ENCODE measurements around the gene PRAME.
"Not testable (repeated sequence)": the region's sequence is repeated elsewhere in the genome, so short reads cannot be mapped to it uniquely, and the experiment has no call there.

Gene PRAME

DNA sequence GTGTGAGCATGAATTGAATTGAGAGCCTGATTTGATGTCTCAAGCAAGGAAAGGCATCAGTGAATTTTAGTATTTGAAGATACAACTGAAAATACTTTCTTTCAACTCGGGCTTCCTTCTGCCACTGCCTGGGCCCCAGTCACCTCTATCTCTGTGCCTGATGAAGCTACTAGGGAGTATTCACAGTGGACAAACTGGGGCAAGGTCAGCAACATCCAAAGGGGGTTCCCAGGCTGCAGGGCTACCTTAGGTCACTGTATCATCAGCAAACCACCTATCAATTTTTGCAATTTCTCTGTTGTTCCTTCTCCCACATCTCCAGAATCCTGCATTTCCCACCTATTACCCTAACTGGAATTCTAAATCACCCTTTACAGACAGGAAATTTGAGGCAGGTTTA is 10.2 kb downstream of the PRAME start:
- no peak for DNase-seq

DNA sequence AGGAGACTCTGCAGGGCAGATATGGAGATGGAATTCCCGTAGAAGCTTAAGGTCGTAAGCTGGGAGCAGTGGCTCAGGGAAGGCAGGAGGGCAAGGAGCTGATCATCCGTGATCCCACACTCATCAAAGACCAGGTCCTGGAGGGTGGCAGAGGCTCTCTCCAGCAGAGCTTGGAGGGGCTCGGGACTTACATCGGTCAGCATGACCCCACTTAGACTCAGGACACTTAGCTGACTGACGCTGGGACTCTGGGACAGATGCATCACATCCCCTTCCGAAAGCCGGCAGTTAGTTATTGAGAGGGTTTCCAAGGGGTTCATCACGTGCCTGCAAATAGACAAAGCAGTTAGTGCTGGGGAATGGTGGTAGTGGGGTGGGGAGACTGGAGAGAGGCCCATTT is 10.7 kb downstream of the PRAME start:
- no peak for DNase-seq

DNA sequence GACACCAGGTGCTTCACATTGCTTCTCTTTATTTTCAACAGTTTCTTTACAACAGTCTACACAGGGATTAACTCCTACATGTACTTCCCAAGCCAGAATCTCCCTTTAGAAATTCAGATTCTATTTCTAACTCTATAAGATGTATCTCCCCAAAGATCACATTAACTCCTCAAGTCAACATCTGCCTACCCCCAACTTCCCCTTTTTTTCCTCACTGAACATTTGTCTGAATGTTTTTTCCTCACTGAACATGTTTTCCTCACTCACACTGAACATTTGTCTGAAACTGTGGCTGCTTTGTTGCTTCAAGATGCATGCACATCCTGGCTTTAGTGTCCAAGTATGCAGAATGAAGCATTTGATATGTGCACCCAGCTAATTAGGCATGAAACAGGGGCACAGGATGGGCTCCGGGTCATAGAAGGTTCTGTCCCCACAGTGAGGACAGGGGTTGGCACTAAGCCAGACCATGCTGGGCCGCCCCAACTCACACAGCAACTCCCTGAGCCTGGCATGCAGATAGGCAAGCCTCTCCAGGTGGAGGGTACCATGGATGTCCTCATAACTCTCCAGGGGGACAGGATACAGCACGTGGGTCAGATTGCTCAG is 11.3 kb downstream of the PRAME start:
- DNase-seq, result no peak

GRCh38 chr22:22547226-22547625 is 11.8 kb downstream of the PRAME start:
- no peak for DNase-seq

GRCh38 chr22:22546490-22546889 is 12.6 kb downstream of the PRAME start:
- DNase-seq, result no peak

- DNase-seq, result no peak
These were observed 14.0 kb downstream of the PRAME start for GRCh38 chr22:22545084-22545483.

DNA sequence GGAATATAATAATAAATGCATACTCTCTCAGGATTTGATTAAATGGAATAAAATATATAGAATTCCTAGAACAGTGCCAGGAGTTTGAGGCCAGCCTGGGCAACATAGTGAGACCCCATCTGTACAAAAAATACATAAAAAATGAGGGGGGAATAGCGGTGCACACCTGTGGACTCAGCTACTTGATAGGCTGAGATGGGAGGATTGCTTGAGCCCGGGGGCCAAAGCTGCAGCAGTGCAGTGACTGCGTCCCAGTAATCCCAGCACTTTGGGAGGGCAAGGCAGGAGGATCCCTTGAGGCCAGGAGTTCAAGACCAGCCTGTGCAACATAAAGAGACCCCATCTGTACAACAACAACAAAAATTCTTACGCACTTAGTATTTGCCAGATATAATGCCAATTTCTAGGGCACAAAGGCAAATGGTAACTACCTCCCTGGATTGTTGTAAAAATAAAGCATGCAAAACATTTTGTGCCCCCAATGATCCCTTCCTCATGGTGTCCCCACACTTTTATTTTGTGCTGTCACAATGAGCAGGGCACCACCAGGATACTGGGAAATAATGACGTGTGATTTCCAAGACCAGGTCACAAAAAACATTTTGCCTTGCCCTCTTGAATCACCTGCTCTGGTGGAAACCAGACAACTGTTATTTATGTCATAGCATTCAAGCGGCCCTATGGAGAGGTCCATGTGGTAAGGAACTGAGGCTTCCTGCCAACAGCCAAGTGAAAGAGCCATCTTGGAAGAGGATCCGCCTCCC is 20.7 kb downstream of the PRAME start:
- DNase-seq, result no peak

GRCh38 chr22:22536916-22537315 is 22.1 kb downstream of the PRAME start:
- no peak for DNase-seq

DNA sequence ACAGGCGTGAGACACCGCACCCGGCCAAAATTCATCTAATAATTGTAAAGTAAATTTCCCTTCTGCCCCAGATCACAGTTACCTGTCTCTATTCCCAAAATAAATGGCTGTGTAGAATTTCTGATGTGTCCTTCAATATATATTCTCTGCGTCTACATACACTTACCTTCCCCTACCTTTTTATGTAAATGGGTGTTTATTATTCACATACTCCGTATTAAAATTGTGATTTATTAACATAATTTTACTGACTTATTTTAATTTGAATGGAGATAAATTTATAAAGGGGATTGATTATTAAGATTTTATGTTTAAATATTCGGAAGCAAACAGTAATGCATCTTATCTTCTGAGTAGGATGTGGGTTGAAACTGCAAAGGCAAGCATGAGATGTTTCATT is 22.6 kb downstream of the PRAME start:
- DNase-seq, result no peak

GRCh38 chr22:22535662-22536061 is 23.4 kb downstream of the PRAME start:
- DNase-seq, result no peak

GRCh38 chr22:22534604-22535415 is 24.3 kb downstream of the PRAME start:
- no peak for DNase-seq

- DNase-seq, result no peak
These were observed 25.2 kb downstream of the PRAME start for GRCh38 chr22:22533863-22534262.

GRCh38 chr22:22533417-22533816 is 25.6 kb downstream of the PRAME start:
- DNase-seq, result no peak

DNA sequence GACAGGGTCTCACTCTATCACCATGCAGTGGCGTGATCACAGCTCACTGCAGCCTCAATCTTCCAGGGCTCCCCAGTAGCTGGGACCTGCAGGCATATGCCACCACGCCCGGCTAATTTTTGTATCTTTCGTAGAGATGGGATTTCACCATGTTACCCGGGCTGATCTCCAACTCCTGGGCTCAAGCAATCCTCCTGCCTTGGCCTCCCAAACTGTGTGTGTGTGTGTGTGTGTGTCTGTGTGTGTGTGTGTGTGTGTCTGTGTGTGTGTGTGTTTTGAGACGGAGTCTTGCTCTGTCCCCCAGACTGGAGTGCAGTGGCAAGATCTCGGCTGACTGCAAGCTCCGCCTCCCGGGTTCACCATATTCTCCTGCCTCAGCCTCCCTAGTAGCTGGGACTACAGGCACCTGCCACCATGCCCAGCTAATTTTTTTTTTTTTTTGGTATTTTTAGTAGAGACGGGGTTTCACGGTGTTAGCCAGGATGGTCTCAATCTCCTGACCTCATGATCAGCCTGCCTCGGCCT is 26.5 kb downstream of the PRAME start:
- DNase-seq, result not testable (repeated sequence)

DNA sequence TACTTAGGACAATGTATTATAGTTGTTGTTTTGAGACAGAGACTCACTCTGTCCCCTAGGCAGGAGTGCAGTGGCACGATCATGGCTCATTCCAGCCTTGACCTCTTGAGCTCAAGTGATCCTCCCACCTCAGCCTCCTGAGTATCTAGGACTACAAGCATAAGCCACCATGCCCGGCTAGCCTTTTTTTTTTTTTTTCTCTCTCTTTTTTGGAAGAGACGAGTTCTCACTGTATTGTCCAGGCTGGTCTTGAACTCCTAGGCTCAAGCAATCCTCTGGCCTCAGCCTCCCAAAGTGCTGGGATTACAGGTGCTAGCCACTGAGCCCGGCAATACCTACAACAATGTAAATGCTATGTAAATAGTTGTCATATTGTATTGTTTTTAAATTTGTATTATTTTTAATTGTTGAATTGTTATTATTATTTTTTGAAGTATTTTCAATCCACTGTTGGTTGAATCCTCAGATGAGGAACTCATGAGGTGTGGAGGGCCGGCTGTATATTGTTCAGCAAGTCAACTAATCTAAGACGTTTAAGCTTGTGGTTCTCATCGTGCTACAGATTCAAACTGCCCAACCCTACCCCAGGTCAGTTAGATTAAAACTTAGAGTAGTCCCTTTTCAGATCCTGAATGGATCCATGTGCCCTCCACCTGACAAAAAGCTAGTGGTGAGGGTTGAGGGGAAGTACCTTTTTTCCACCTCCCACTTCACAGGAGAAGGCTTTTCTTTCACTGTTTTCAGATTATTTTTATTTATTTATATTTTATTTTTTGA is 27.1 kb downstream of the PRAME start:
- DNase-seq, result no peak

DNA sequence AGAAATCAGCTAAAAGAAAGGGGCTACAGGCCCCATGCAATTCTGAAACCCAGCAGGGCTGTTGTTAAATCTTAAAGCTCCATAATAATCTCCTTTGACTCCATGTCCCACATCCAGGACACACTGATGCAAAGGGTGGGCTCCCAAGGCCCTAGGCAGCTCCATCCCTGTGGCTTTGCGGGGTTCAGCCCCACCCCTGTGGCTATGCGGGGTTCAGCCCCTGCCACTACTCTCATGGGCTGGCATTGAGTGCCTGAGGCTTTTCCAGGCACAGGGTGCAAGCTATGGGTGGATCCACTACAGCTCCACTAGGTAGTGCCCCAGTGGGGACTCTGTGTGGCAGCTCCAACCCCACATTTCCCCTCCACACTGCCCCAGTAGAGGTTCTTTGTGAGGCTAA is 30.3 kb downstream of the PRAME start:
- no peak for DNase-seq

- DNase-seq, result no peak
These were observed 31.8 kb downstream of the PRAME start for GRCh38 chr22:22527312-22527711.

DNA sequence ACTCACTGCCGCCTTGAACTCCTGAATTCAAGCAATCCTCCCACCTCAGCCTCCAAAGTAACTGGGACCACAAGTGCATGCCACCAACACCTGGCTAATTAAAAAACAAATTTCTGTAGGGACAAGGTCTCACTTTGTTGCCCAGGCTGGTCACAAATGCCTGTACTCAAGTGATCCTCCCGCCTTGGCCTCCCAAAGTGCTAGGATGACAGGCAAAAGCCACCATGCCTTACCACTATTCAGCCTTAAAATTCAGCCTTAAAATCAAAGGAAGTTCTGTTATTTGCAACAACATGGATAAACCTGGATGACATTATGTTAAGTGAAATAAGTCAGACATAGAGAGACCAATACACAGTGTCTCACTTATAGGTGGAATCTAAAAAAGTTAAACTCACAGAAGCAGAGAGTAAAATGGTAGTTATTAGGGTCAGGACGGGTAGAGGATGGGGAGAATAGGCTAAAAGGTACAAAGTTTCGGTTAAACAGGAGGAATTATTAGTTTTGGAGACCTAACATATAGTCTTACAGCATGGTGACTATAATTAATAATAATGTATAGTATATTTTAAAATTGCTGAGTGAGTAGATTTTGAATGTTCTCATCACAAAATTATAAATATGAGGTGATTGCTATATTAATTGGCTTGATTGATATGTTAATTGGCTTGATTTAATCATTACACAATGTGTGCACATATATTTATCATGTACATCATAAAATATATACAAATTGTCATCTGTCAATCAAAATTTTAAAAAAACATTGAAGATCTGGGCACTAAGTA is 32.7 kb downstream of the PRAME start:
- no peak for DNase-seq

DNA sequence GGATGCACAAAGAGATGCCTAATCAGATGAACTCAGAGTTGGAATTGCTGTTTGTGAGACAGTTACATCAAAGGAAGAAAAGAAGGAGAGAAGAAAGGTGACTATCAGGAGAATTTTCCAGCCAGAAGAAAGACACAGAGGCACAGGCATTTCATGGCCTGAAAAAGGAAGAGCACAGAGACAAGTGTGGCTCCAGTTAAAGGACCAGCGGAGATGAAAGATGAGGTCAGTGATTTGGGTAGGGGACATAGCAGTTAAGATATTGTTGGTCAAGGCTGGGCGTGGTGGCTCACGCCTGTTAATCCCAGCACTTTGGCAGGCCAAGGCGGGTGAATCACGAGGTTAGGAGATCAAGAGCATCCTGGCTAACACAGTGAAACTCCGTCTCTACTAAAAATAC is 35.6 kb downstream of the PRAME start:
- DNase-seq, result no peak

DNA sequence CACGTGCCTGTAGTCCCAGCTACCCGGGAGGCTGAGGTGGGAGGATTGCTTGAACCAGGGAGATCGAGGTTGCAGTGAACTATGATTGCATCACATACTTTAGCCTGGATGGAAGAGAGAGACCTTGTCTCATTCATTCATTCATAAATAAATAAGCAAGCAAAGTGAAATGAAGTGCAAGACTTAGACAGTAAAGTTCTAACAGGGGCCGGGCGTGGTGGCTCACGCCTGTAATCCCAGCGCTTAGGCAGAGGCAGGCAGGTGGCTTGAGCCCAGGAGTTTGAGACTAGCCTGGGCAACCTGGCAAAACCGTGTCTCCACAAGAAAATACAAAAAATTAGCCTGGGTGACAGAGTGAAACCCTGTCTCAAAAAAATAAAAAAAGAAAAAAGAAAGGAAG is 37.4 kb downstream of the PRAME start:
- no peak for DNase-seq

DNA sequence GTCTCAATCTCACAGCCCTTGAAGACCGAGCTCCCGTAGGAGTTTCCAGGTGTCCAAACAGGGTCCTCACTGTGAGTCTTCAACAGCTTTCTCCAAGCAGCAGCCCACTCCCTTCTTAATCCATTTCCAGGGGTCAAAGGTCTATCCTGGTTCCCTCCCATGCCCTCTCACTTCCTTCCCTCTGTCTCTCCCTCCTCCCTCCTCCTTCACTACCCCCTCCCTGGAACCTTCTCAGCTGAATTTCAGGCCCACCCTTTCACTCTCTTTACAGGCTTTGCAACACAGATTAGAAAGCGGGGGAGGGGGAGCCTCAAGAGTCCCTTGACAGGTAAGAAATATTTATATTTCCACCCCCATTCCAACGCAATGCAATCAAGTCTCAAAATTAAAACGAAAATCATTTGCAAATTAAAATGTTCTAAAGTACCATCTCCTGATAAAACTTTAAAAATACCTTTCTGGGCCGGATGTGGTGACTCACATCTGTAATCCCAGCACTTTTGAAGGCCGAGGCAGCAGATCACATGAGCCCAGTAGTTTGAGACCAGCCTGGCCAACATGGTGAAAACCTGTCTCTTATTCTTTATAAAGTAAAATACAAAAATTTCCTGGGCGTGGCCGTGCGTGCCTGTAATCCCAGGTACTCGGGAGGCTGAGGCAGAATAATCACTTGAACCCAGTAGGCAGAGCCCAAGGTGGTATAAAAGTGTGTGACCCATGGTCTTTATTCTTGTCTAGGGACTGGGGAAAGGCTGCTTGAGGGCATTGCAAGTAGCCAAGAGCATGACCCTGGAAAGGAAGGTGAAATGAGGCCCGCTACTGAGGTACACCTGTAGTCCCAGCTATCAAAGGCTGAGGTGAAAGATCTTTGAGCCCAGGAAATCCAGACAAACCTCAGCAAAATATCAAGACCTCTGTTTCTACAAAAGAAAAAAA is 38.1 kb downstream of the PRAME start:
- no peak for DNase-seq
